ENCODE measurements around the gene DYNC2H1. TPM values are rescaled to one million over a fixed set of nuclear protein-coding genes. Genes with fewer than 3 reads are reported as not detected.

DYNC2H1 gene
- total and polyA plus RNA-seq, 12 donors, result 11.0 to 30.6 (median 18.9) TPM

DNA sequence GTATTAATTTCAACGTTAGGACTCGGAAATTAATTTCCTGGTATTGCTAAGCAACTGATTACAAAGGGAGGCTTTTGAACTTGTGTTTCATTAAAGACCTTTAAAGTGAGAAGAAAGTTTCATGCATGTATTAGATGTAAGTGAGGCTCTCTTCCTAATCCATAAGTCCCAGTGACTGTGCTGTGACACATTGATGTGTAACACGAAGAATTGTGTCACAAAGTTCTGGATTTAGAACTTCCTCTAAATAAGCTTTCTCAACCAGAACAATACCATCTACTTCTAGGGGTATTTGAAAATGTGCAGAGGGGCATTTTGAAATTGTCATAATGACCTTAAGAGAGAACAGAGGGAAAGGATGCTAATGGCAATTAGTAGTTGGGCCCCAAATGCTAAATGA, 31.7 kb upstream of the DYNC2H1 start:
- intact Hi-C loops (cut with DNase I), result no loop called here
- H3K9me3 ChIP-seq (replicated peaks in 1 of 3), result no peaks in the 10 kb centered on the region
- no peaks in the 10 kb centered on the region for H3K4me1 ChIP-seq (replicated peaks in 1 of 2)
- H3K27ac ChIP-seq, result no peak overlapping the region
- DNase-seq, result no peak
- 82 to 91% (median 87%) methylated on average over 3 of the region's 3 CpGs for WGBS, 4 donors
- TF ChIP-seq, protein P1, sequence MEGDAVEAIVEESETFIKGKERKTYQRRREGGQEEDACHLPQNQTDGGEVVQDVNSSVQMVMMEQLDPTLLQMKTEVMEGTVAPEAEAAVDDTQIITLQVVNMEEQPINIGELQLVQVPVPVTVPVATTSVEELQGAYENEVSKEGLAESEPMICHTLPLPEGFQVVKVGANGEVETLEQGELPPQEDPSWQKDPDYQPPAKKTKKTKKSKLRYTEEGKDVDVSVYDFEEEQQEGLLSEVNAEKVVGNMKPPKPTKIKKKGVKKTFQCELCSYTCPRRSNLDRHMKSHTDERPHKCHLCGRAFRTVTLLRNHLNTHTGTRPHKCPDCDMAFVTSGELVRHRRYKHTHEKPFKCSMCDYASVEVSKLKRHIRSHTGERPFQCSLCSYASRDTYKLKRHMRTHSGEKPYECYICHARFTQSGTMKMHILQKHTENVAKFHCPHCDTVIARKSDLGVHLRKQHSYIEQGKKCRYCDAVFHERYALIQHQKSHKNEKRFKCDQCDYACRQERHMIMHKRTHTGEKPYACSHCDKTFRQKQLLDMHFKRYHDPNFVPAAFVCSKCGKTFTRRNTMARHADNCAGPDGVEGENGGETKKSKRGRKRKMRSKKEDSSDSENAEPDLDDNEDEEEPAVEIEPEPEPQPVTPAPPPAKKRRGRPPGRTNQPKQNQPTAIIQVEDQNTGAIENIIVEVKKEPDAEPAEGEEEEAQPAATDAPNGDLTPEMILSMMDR (IDR thresholded peaks at IDR 0.05), result no peak
- TF ChIP-seq POLR2A (IDR thresholded peaks at IDR 0.05), result no peak
- no peaks in the 10 kb centered on the region for H3K27me3 ChIP-seq
- peaks cover 0 to 25% of the 10 kb centered on the region in 2 donors for H3K36me3 ChIP-seq (replicated peaks in 1 of 2)
- H3K4me3 ChIP-seq, result no peak overlapping the region

DNA sequence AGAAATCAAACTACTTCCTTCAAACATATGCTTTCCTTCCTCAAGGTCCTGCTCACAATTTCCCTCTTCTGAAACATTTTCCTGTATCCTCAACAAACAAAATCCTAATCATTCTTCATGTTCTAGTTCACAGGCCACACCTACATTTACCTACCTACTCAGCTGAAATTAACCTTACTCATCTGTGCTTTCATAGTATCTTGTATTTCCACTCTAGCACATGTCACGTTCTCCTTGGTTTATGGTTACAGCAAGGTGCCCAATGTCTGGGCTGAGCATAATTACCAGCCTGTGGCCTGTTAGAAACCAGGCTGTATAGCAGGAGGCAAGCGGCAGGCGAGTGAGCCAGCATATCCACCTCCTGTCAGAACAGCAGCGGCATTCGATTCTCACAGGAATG, 30.5 kb upstream of the DYNC2H1 start:
- intact Hi-C loops (cut with DNase I), result no loop called here
- TF ChIP-seq POLR2A (IDR thresholded peaks at IDR 0.05), result no peak
- TF ChIP-seq, protein P1 (IDR thresholded peaks at IDR 0.05), result no peak
- Histone ChIP-seq H3K4me1 (replicated peaks in 1 of 2) (no peaks in the 10 kb centered on the region), H3K4me3 (no peak overlapping the region), H3K27ac (no peak overlapping the region), H3K27me3 (no peaks in the 10 kb centered on the region), H3K36me3 (replicated peaks in 1 of 2) (peaks cover 0 to 29% of the 10 kb centered on the region in 2 donors), H3K9me3 (replicated peaks in 1 of 3) (no peaks in the 10 kb centered on the region)
- 97 to 100% (median 99%) methylated on average over 5 of the region's 5 CpGs for WGBS, 4 donors
- no peak for DNase-seq

DNA sequence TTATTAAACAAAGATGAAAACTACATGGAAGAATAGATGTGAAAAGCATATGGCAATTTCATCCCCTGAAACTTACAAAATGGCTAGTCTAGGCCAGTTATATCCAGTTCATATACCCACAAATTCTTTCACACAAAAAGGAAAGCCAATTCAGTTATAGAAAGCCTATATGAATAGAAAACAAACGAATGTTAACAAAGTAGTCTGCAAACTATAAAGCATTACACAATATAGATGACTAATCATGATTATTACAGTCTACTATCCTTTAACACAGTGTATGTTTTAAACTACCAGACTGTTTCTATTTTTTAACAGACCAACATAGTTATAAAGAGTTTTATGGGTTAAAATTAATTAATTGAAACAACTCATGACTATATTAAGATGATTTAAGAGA, 29.4 kb upstream of the DYNC2H1 start:
- WGBS, 4 donors, result 57 to 64% (median 61%) methylated on average over 1 of the region's 1 CpG
- Histone ChIP-seq H3K9me3 (replicated peaks in 1 of 3) (no peaks in the 10 kb centered on the region), H3K4me1 (replicated peaks in 1 of 2) (no peaks in the 10 kb centered on the region), H3K36me3 (replicated peaks in 1 of 2) (peaks cover 0 to 29% of the 10 kb centered on the region in 2 donors), H3K27ac (no peak overlapping the region), H3K27me3 (no peaks in the 10 kb centered on the region), H3K4me3 (no peak overlapping the region)
- TF ChIP-seq, protein P1 (IDR thresholded peaks at IDR 0.05), result no peak
- no peak for TF ChIP-seq POLR2A (IDR thresholded peaks at IDR 0.05)
- no peak for DNase-seq
- intact Hi-C loops (cut with DNase I), result no loop called here

DNA sequence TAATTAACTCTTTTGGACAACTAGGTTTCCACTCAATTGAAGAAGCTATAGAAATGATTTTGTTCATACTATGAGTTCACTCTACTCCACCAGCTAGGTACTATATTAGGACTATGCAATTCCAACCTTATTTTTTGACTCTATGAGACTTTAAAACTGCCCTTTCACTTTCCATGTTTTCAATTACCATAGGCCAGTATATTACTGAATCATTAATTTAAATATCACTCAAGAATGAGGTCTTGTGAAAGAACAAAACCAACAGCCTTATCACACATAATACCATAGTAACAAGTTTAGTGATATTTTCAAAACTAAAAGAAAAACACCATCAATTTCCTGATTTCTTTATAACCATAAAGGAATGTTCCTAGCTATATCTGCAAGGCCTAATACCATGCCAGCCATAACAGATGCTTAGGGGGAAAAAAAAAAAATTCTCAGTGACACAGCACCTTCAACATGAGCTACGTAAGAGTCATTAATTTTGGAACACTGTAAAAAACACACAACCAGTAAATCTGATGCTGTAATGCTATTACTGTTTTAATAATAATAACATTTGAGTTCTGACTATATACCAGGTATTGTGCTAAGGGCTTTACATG, 23.4 kb upstream of the DYNC2H1 start:
- intact Hi-C loops (cut with DNase I), result no loop called here
- Histone ChIP-seq H3K4me3 (no peak overlapping the region), H3K27me3 (no peaks in the 10 kb centered on the region), H3K36me3 (replicated peaks in 1 of 2) (peaks cover 0 to 13% of the 10 kb centered on the region in 2 donors), H3K4me1 (replicated peaks in 1 of 2) (peaks cover 8 to 39% of the 10 kb centered on the region in 2 donors), H3K27ac (no peak overlapping the region), H3K9me3 (replicated peaks in 1 of 3) (no peaks in the 10 kb centered on the region)
- DNase-seq, result no peak
- 65 to 86% (median 73%) methylated on average over 1 of the region's 1 CpG for WGBS, 4 donors
- TF ChIP-seq, protein P1 (IDR thresholded peaks at IDR 0.05), result no peak
- TF ChIP-seq POLR2A (IDR thresholded peaks at IDR 0.05), result no peak

All from adrenal gland (tissue), 12 donors.